ENCODE data around the gene PAX7.

DNA sequence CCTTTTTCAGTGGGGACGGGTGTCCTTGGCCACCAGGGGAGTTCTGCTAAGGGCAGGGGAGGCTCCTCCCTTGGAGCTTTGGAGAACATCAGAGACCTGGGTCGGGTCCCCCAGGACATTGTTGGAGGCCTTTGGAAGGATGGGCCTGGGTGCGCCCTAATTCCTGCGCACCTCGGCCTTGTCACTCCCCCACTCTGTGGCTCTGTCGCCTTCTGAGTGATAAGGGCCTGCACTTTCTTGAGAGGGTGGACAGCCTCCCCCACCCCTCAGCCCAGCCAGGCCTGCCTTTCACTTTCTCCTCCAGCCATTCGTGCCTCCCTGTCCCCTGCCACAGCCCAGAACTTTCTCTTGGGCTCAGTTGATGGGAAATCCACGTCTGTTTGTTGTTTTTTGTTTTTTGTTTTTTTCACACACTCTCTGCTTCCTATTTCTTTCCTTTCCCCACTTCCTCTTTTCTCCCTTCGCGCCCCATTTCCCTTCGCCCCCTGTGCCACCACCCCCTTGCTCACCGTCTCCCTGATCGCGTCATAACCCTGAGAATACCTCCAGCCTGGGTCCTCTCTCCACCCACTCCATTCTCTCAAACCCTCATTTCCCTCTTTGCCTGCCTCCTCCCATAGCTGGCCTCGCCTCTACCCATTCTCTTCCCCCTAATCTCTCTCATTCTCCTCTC is 85.6 kb downstream of the PAX7 start:
- TF ChIP-seq TAF1 (IDR thresholded peaks at IDR 0.05; ENCODE audit: low read depth) (no peak), ZBTB7A (IDR thresholded peaks at IDR 0.05; ENCODE audit: low read depth) (no peak)
- TF ChIP-seq, protein P1, sequence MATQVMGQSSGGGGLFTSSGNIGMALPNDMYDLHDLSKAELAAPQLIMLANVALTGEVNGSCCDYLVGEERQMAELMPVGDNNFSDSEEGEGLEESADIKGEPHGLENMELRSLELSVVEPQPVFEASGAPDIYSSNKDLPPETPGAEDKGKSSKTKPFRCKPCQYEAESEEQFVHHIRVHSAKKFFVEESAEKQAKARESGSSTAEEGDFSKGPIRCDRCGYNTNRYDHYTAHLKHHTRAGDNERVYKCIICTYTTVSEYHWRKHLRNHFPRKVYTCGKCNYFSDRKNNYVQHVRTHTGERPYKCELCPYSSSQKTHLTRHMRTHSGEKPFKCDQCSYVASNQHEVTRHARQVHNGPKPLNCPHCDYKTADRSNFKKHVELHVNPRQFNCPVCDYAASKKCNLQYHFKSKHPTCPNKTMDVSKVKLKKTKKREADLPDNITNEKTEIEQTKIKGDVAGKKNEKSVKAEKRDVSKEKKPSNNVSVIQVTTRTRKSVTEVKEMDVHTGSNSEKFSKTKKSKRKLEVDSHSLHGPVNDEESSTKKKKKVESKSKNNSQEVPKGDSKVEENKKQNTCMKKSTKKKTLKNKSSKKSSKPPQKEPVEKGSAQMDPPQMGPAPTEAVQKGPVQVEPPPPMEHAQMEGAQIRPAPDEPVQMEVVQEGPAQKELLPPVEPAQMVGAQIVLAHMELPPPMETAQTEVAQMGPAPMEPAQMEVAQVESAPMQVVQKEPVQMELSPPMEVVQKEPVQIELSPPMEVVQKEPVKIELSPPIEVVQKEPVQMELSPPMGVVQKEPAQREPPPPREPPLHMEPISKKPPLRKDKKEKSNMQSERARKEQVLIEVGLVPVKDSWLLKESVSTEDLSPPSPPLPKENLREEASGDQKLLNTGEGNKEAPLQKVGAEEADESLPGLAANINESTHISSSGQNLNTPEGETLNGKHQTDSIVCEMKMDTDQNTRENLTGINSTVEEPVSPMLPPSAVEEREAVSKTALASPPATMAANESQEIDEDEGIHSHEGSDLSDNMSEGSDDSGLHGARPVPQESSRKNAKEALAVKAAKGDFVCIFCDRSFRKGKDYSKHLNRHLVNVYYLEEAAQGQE (IDR thresholded peaks at IDR 0.05; ENCODE audit: low read depth): no peak
